Measurements from ENCODE around the gene MLXIP. TPM values are rescaled to one million over a fixed set of nuclear protein-coding genes. Genes with fewer than 3 reads are reported as not detected.
"Not testable (repeated sequence)": the region's sequence is repeated elsewhere in the genome, so short reads cannot be mapped to it uniquely, and the experiment has no call there.

The MLXIP gene
- 36.7 and 41.4 TPM in 2 replicates for total RNA-seq

GRCh38 chr12:122078141-122079032 lies at the start of gene MLXIP:
Gene MLXIP, plus strand, starts transcription at chr12:122078756. Its CDS starts 98 bp downstream, at chr12:122078854.
- DNase-seq (ENCODE audit: low spot score) = peak; percentile 87
- intact Hi-C loops (cut with micrococcal nuclease) = loop anchor here (2.0 kb wide), 2 partner anchors 30 to 88 kb away; no protein-coding TSS in a partner anchor
- Mint-ChIP-seq H3K4me3 (ENCODE audit: low read depth) (peak within 1 kb of the TSS; percentile 86), H3K27ac (peak within 1 kb of the TSS; percentile 74), H3K36me3 (ENCODE audit: low read depth) (peaks cover 11% of the 10 kb centered on the region), H3K9me3 (no peaks in the 10 kb centered on the region), H3K27me3 (ENCODE audit: low read depth) (peaks cover 2% of the 10 kb centered on the region), H3K4me1 (ENCODE audit: low read depth) (peaks cover 37% of the 10 kb centered on the region)

- intact Hi-C loops (cut with micrococcal nuclease) = no loop called here
- Mint-ChIP-seq H3K36me3 (ENCODE audit: low read depth) (no peaks in the 10 kb centered on the region), H3K4me3 (ENCODE audit: low read depth) (no peak overlapping the region), H3K27ac (no peak overlapping the region), H3K9me3 (no peaks in the 10 kb centered on the region), H3K27me3 (ENCODE audit: low read depth) (peaks cover 3% of the 10 kb centered on the region), H3K4me1 (ENCODE audit: low read depth) (peaks cover 1% of the 10 kb centered on the region)
- no peak for DNase-seq (ENCODE audit: low spot score)
Observed at GRCh38 chr12:122028905-122029560, 49.5 kb upstream of the MLXIP start.

- intact Hi-C loops (cut with micrococcal nuclease) = no loop called here
- H3K4me3 Mint-ChIP-seq (ENCODE audit: low read depth) = no peak overlapping the region
- no peaks in the 10 kb centered on the region for H3K36me3 Mint-ChIP-seq (ENCODE audit: low read depth)
- H3K4me1 Mint-ChIP-seq (ENCODE audit: low read depth) = peaks cover 1% of the 10 kb centered on the region
- peaks cover 3% of the 10 kb centered on the region for H3K27me3 Mint-ChIP-seq (ENCODE audit: low read depth)
- H3K27ac Mint-ChIP-seq = no peak overlapping the region
- no peak for DNase-seq (ENCODE audit: low spot score)
- no peaks in the 10 kb centered on the region for H3K9me3 Mint-ChIP-seq
Observed at GRCh38 chr12:122029620-122030423, 48.7 kb upstream of the MLXIP start.

GRCh38 chr12:122030424-122031035 lies 48.0 kb upstream of the MLXIP start:
- H3K4me1 Mint-ChIP-seq (ENCODE audit: low read depth) = peaks cover 1% of the 10 kb centered on the region
- no peaks in the 10 kb centered on the region for H3K36me3 Mint-ChIP-seq (ENCODE audit: low read depth)
- peaks cover 3% of the 10 kb centered on the region for H3K27me3 Mint-ChIP-seq (ENCODE audit: low read depth)
- H3K9me3 Mint-ChIP-seq = no peaks in the 10 kb centered on the region
- intact Hi-C loops (cut with micrococcal nuclease) = no loop called here
- no peak for DNase-seq (ENCODE audit: low spot score)
- no peak overlapping the region for H3K27ac Mint-ChIP-seq
- H3K4me3 Mint-ChIP-seq (ENCODE audit: low read depth) = no peak overlapping the region

GRCh38 chr12:122031342-122032216 lies 47.0 kb upstream of the MLXIP start:
- Mint-ChIP-seq H3K4me1 (ENCODE audit: low read depth) (peaks cover 1% of the 10 kb centered on the region), H3K27ac (no peak overlapping the region), H3K9me3 (no peaks in the 10 kb centered on the region), H3K27me3 (ENCODE audit: low read depth) (peaks cover 3% of the 10 kb centered on the region), H3K4me3 (ENCODE audit: low read depth) (no peak overlapping the region), H3K36me3 (ENCODE audit: low read depth) (peaks cover 6% of the 10 kb centered on the region)
- intact Hi-C loops (cut with micrococcal nuclease) = no loop called here
- DNase-seq (ENCODE audit: low spot score) = peak; percentile 35

- intact Hi-C loops (cut with micrococcal nuclease) = no loop called here
- peaks cover 3% of the 10 kb centered on the region for H3K27me3 Mint-ChIP-seq (ENCODE audit: low read depth)
Observed at GRCh38 chr12:122032580-122032979, 46.0 kb upstream of the MLXIP start.

GRCh38 chr12:122035292-122035691 lies 43.3 kb upstream of the MLXIP start:
- DNase-seq (ENCODE audit: low spot score) = no peak
- no peak overlapping the region for H3K27ac Mint-ChIP-seq

More at GRCh38 chr12:122032580-122032979, 46.0 kb upstream of the MLXIP start:
- Mint-ChIP-seq H3K4me1 (ENCODE audit: low read depth) (peaks cover 1% of the 10 kb centered on the region), H3K4me3 (ENCODE audit: low read depth) (no peak overlapping the region), H3K9me3 (no peaks in the 10 kb centered on the region), H3K36me3 (ENCODE audit: low read depth) (peaks cover 6% of the 10 kb centered on the region), H3K27ac (no peak overlapping the region)
- no peak for DNase-seq (ENCODE audit: low spot score)

GRCh38 chr12:122036153-122036552 lies 42.4 kb upstream of the MLXIP start:
- no peaks in the 10 kb centered on the region for H3K4me1 Mint-ChIP-seq (ENCODE audit: low read depth)
- H3K27me3 Mint-ChIP-seq (ENCODE audit: low read depth) = no peaks in the 10 kb centered on the region
- no peaks in the 10 kb centered on the region for H3K9me3 Mint-ChIP-seq
- intact Hi-C loops (cut with micrococcal nuclease) = no loop called here
- no peak overlapping the region for H3K27ac Mint-ChIP-seq
- no peak overlapping the region for H3K4me3 Mint-ChIP-seq (ENCODE audit: low read depth)
- DNase-seq (ENCODE audit: low spot score) = no peak
- H3K36me3 Mint-ChIP-seq (ENCODE audit: low read depth) = peaks cover 6% of the 10 kb centered on the region

More at GRCh38 chr12:122035292-122035691, 43.3 kb upstream of the MLXIP start:
- Mint-ChIP-seq H3K4me3 (ENCODE audit: low read depth) (no peak overlapping the region), H3K36me3 (ENCODE audit: low read depth) (peaks cover 6% of the 10 kb centered on the region), H3K27me3 (ENCODE audit: low read depth) (no peaks in the 10 kb centered on the region), H3K4me1 (ENCODE audit: low read depth) (no peaks in the 10 kb centered on the region), H3K9me3 (no peaks in the 10 kb centered on the region)
- intact Hi-C loops (cut with micrococcal nuclease) = no loop called here

- Mint-ChIP-seq H3K27me3 (ENCODE audit: low read depth) (no peaks in the 10 kb centered on the region), H3K4me1 (ENCODE audit: low read depth) (no peaks in the 10 kb centered on the region), H3K36me3 (ENCODE audit: low read depth) (peaks cover 6% of the 10 kb centered on the region), H3K9me3 (no peaks in the 10 kb centered on the region), H3K4me3 (ENCODE audit: low read depth) (no peak overlapping the region), H3K27ac (no peak overlapping the region)
- intact Hi-C loops (cut with micrococcal nuclease) = no loop called here
- DNase-seq (ENCODE audit: low spot score) = no peak
Observed at GRCh38 chr12:122040579-122041386, 37.8 kb upstream of the MLXIP start.

GRCh38 chr12:122041458-122041857 lies 37.1 kb upstream of the MLXIP start:
- H3K27me3 Mint-ChIP-seq (ENCODE audit: low read depth); H3K4me3 Mint-ChIP-seq (ENCODE audit: low read depth); H3K36me3 Mint-ChIP-seq (ENCODE audit: low read depth); DNase-seq (ENCODE audit: low spot score); H3K27ac Mint-ChIP-seq; H3K4me1 Mint-ChIP-seq (ENCODE audit: low read depth); H3K9me3 Mint-ChIP-seq; intact Hi-C loops (cut with micrococcal nuclease): not testable (repeated sequence)

GRCh38 chr12:122042910-122043309 lies 35.6 kb upstream of the MLXIP start:
- H3K36me3 Mint-ChIP-seq (ENCODE audit: low read depth) = no peaks in the 10 kb centered on the region
- no peaks in the 10 kb centered on the region for H3K4me1 Mint-ChIP-seq (ENCODE audit: low read depth)
- intact Hi-C loops (cut with micrococcal nuclease) = no loop called here
- no peak overlapping the region for H3K4me3 Mint-ChIP-seq (ENCODE audit: low read depth)
- no peak overlapping the region for H3K27ac Mint-ChIP-seq
- no peak for DNase-seq (ENCODE audit: low spot score)
- no peaks in the 10 kb centered on the region for H3K27me3 Mint-ChIP-seq (ENCODE audit: low read depth)
- no peaks in the 10 kb centered on the region for H3K9me3 Mint-ChIP-seq

All from activated T-helper 2 cell treated with anti-CD3 and anti-CD28 coated beads, Interferon-gamma antibody, Interleukin-2, Interleukin-4, amounts not matched to agents 10 μg/mL and 5 μg/mL and 100 μg/mL, durations not matched to agents 14 hours and 24 hours and 36 hours (primary cell).